Measurements from ENCODE around the gene VPS72. TPM values are rescaled to one million over a fixed set of nuclear protein-coding genes. Genes with fewer than 3 reads are reported as not detected.

Gene VPS72
- total RNA-seq, 2 experiments from 2014 or later, result 66.4 to 79.1 TPM

DNA sequence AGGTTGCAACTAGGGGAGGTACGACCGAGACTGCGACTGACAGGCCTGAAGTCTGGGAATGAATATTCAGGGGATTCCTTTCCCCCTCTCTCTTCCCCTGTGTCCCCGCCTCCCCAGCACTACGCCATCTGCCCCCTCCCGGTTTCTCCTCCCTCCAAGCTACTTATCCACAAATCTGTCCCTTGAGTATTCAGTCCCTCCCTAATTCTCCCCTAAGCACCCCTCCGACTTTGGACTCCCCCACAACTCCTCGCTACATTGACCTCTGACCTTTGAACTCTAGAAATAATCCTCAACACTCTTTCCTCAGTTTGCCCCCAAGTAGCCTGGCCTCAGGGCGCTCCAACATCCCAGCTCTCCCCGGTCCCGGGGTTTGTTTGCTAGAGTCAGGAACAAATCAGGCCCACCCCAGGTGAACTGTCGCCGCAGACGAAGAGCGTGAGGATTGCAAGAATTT is 24.7 kb downstream of the VPS72 start:
- Mint-ChIP-seq H3K4me1 (peaks cover 60% of the 10 kb centered on the region), H3K36me3 (peaks cover 39% of the 10 kb centered on the region), H3K9me3 (no peaks in the 10 kb centered on the region), H3K27me3 (no peaks in the 10 kb centered on the region), H3K4me3 (peak overlapping the region; percentile 96), H3K27ac (peak overlapping the region; percentile 98)
- DNase-seq, result no peak

DNA sequence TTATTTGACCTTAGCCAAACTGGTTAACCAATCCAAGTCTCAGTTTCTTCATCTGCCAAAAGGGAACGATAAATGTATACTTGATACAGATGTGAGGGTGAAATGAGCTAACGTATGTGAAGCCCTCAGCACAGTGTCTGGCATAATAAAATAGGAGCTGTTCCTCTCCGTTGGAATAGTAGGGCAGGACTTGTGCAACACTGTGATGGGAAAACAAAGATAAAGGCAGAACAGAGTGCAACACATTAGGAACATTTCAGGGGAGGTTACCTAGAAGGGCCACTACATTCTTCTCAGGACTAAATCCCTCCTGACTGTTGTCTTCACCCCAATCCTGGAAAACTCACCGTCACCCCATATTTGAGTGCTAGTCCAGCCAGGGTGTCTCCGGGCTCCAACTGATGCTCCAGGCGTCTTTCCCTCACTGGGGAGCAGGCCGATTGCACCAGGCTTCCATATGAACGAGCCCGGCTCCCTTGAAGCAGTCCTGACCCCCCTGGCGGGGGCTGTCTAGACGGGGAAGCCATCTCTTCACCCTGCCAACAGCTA is 25.2 kb downstream of the VPS72 start:
- DNase-seq, result no peak
- no peaks in the 10 kb centered on the region for H3K9me3 Mint-ChIP-seq
- H3K27me3 Mint-ChIP-seq, result no peaks in the 10 kb centered on the region
- H3K4me1 Mint-ChIP-seq, result peaks cover 62% of the 10 kb centered on the region
- H3K36me3 Mint-ChIP-seq, result peaks cover 43% of the 10 kb centered on the region
- H3K4me3 Mint-ChIP-seq, result peak overlapping the region; percentile 96
- H3K27ac Mint-ChIP-seq, result peak overlapping the region; percentile 98

DNA sequence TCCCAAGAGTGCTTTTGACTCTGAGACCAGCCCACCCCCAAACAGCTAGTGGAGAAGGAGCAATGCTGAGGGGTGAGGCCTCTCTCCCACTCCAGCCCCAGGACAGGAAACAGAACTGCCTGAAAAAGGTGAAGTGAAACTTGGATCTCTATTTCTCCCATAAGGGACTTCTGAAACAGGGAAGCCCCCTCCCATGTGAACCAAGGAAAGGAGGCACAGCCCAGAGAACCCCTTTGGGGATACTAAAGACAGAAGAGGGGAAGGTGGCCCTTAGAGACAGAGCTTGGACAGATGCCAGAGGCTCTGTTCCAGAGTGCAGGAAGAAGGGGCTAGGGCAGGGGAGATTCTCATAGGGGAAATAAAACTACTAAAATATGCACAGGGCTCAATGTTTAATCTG is 30.6 kb downstream of the VPS72 start:
- H3K36me3 Mint-ChIP-seq, result peaks cover 52% of the 10 kb centered on the region
- peak overlapping the region; percentile 54 for H3K4me3 Mint-ChIP-seq
- H3K4me1 Mint-ChIP-seq, result peaks cover 59% of the 10 kb centered on the region
- H3K9me3 Mint-ChIP-seq, result peaks cover 2% of the 10 kb centered on the region
- H3K27ac Mint-ChIP-seq, result peak overlapping the region; percentile 94
- DNase-seq, result no peak
- H3K27me3 Mint-ChIP-seq, result no peaks in the 10 kb centered on the region

DNA sequence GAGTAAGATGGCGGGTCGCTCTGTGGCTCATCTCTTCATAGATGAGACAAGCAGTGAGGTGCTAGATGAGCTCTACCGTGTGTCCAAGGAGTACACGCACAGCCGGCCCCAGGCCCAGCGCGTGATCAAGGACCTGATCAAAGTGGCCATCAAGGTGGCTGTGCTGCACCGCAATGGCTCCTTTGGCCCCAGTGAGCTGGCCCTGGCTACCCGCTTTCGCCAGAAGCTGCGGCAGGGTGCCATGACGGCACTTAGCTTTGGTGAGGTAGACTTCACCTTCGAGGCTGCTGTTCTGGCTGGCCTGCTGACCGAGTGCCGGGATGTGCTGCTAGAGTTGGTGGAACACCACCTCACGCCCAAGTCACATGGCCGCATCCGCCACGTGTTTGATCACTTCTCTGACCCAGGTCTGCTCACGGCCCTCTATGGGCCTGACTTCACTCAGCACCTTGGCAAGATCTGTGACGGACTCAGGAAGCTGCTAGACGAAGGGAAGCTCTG is 31.2 kb downstream of the VPS72 start:
- Mint-ChIP-seq H3K4me1 (peaks cover 54% of the 10 kb centered on the region), H3K9me3 (peaks cover 2% of the 10 kb centered on the region), H3K27ac (peak overlapping the region; percentile 94), H3K4me3 (peak overlapping the region; percentile 94), H3K36me3 (peaks cover 48% of the 10 kb centered on the region), H3K27me3 (no peaks in the 10 kb centered on the region)
- DNase-seq, result peak; percentile 28

DNA sequence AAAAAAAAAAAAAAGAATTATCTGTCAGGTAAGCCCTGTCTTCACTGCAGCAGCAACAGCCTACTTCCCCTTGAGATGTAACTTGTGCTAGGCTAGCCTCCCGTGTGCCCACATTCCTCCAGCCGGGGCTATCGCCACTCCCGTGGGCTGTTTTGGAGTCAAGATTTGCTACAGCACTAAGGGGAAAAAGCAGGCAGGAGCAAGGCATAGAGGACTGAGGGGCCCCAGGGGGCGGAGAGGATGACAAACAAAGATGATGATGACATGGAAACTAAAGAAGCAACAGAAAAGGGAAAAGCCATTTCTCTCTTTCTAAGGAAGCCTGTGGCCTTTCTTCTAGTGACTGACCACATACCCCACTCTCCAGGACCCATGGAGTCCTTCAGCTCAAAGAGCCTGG is 31.7 kb downstream of the VPS72 start:
- Mint-ChIP-seq H3K9me3 (peaks cover 2% of the 10 kb centered on the region), H3K27me3 (no peaks in the 10 kb centered on the region)
- DNase-seq, result peak; percentile 66

DNA sequence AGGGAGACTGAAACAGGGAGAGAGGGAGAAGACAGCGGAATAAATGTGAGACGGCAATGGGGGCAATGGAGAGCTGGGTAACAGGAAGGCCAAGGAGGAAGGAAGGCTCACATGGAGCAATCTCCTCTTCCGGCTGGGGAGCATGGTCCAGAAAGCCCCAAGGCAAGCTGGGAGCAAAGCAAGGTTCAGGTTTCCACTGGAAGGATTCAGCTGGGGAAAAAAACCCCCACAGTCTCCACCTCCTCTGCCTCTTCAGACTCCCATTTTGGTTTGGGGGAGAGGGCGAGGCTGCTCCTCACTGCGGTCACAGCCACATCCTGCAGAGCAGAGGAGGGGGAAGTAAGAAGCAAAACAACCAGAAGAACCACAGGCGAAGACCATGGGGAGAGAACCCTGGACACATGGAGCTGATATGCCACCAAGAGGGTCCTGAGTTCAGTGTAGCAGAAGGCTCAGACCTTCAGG is 32.9 kb downstream of the VPS72 start:
- peaks cover 42% of the 10 kb centered on the region for H3K4me1 Mint-ChIP-seq
- H3K4me3 Mint-ChIP-seq, result peak overlapping the region; percentile 94
- peaks cover 48% of the 10 kb centered on the region for H3K36me3 Mint-ChIP-seq
- peaks cover 2% of the 10 kb centered on the region for H3K9me3 Mint-ChIP-seq
- H3K27me3 Mint-ChIP-seq, result no peaks in the 10 kb centered on the region
- peak; percentile 72 for DNase-seq
- peak overlapping the region; percentile 94 for H3K27ac Mint-ChIP-seq

More for the DNA sequence above, 31.7 kb downstream of the VPS72 start:
- H3K36me3 Mint-ChIP-seq, result peaks cover 48% of the 10 kb centered on the region
- peaks cover 50% of the 10 kb centered on the region for H3K4me1 Mint-ChIP-seq
- H3K4me3 Mint-ChIP-seq, result peak overlapping the region; percentile 94
- H3K27ac Mint-ChIP-seq, result peak overlapping the region; percentile 94

DNA sequence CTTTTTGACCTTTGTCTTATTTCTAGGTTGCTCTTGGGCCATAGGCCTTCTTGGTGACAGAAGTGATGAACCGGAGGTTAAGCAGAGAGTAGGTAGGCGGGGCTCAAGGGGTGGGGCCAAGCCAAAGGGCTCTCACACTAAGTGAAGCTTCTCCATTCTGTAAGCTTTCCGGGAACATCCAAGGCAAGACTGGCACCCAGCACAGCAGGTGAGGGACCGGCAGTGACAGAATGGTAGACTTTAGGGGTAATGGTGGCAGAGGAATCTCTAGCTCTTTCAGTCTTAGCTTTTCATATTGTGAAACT is 33.5 kb downstream of the VPS72 start, which contains the start of gene TNFAIP8L2:
TSS of gene TNFAIP8L2 (plus strand) at position 135 of the 305 bp plus-strand sequence. CDS start 2,049 bp downstream, outside the sequence.
- DNase-seq, result peak; percentile 77
- H3K27me3 Mint-ChIP-seq, result no peaks in the 10 kb centered on the region
- H3K36me3 Mint-ChIP-seq, result peaks cover 43% of the 10 kb centered on the region
- peak within 1 kb of the TSS; percentile 94 for H3K4me3 Mint-ChIP-seq
- peaks cover 2% of the 10 kb centered on the region for H3K9me3 Mint-ChIP-seq
- peak within 1 kb of the TSS; percentile 94 for H3K27ac Mint-ChIP-seq
- H3K4me1 Mint-ChIP-seq, result peaks cover 35% of the 10 kb centered on the region

DNA sequence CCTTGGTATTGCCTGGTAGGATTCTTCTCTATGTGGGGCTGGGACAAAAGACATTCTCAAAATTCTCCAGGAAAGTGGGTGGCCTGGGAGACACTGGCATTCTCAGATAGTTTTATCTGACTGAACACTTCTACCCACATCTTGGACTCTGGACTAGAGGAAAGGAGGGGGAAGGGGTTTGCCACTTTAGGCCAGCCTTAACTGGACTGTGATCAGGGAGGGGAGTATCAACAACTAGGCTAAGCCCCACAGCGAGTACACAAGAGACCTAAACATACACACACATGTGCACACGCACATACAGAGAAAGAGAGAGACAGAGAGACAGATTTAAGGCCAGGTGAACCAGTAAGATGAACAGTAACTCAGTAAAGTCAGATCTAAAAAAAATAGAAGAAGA is 42.3 kb downstream of the VPS72 start:
- Mint-ChIP-seq H3K4me3 (no peak overlapping the region), H3K36me3 (no peaks in the 10 kb centered on the region), H3K27ac (no peak overlapping the region), H3K9me3 (no peaks in the 10 kb centered on the region), H3K27me3 (peaks cover 10% of the 10 kb centered on the region), H3K4me1 (peaks cover 4% of the 10 kb centered on the region)
- DNase-seq, result no peak

DNA sequence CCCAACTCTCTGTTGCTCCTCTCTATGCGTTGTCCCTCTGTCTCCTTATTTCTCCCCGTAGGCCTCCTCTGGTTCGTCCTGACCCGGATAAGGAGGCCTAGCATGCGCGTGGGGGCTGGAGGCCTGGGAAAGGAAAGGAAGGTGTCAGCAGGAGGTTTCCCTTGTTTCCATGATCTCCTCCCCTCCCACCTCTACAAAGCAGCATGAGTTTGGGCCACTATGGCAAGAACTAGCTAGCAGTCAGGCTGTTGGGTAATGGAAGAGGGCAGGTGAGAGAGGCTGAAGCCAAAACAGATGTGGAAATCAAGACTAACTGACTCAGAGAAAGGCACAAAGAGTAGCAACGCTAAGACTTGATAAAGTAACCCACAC is 42.9 kb downstream of the VPS72 start:
- H3K4me3 Mint-ChIP-seq, result peak overlapping the region; percentile 85
- DNase-seq, result no peak
- no peaks in the 10 kb centered on the region for H3K36me3 Mint-ChIP-seq
- H3K4me1 Mint-ChIP-seq, result peaks cover 4% of the 10 kb centered on the region
- no peak overlapping the region for H3K27ac Mint-ChIP-seq
- H3K27me3 Mint-ChIP-seq, result peaks cover 10% of the 10 kb centered on the region
- H3K9me3 Mint-ChIP-seq, result no peaks in the 10 kb centered on the region

DNA sequence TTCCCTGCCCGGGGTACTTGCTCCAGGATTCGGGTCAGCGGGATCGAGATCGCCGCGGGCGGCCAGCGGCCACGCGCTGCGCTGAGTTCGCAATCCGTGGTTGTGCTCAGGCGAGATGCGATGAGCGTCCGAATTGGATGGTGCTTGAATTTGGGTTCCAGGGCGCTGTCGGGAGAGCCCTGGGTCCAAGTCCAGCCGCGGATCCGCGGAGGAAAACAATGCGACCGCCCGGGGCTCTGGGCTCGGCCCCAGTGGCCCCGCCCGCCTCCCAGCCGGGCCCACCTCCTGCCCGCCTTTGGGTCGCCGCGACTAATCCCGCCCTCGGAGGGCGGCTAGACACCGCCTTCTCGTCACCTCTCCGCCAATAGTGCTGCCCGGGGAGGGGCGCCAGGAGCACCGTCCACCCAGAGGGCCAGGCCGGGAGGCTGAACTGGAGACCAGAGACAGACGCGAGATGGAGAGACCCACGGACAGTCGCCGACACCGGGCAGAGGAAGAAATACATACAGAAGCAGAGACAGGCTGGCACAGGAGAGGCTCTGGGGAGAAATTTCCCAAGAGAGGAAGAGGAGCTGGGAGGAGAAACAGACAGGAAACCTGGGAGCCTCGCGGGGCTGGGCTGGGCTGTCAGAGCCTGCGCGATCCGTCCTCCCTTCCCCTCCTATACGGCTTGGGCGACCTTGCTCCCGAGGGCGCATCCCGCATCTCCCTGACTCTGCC is 43.4 kb downstream of the VPS72 start, which contains the start of gene SEMA6C:
TSS of gene SEMA6C (minus strand) at position 220 of the 720 bp plus-strand sequence. CDS start 4,010 bp downstream, outside the sequence.
- H3K36me3 Mint-ChIP-seq, result no peaks in the 10 kb centered on the region

DNA sequence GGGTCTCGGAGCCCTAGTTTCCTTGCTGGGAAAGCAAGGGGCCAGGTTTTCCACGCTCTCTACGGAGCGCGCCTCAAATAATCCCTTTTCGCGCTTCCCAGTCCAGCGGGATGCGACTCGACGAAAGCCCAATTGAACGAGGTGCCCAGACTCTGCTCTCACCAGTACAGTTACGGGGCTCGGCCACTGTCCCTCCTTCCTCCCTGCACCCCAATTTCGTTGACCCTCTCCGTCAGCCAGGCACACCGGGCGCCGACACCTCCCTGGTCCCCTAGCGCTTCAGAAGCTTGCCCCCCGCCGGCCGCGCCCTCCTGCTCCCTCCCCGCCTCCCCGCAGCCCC is 44.0 kb downstream of the VPS72 start:
- H3K4me1 Mint-ChIP-seq, result peaks cover 4% of the 10 kb centered on the region
- DNase-seq, result no peak
- H3K36me3 Mint-ChIP-seq, result no peaks in the 10 kb centered on the region
- H3K4me3 Mint-ChIP-seq, result peak overlapping the region; percentile 85
- H3K27me3 Mint-ChIP-seq, result peaks cover 10% of the 10 kb centered on the region
- no peak overlapping the region for H3K27ac Mint-ChIP-seq
- H3K9me3 Mint-ChIP-seq, result no peaks in the 10 kb centered on the region

More for the DNA sequence above, 43.4 kb downstream of the VPS72 start, which contains the start of gene SEMA6C:
- H3K4me3 Mint-ChIP-seq, result peak within 1 kb of the TSS; percentile 85
- peaks cover 4% of the 10 kb centered on the region for H3K4me1 Mint-ChIP-seq
- H3K27ac Mint-ChIP-seq, result peak within 1 kb of the TSS; percentile 62
- peaks cover 10% of the 10 kb centered on the region for H3K27me3 Mint-ChIP-seq
- peak; percentile 91 for DNase-seq
- no peaks in the 10 kb centered on the region for H3K9me3 Mint-ChIP-seq

DNA sequence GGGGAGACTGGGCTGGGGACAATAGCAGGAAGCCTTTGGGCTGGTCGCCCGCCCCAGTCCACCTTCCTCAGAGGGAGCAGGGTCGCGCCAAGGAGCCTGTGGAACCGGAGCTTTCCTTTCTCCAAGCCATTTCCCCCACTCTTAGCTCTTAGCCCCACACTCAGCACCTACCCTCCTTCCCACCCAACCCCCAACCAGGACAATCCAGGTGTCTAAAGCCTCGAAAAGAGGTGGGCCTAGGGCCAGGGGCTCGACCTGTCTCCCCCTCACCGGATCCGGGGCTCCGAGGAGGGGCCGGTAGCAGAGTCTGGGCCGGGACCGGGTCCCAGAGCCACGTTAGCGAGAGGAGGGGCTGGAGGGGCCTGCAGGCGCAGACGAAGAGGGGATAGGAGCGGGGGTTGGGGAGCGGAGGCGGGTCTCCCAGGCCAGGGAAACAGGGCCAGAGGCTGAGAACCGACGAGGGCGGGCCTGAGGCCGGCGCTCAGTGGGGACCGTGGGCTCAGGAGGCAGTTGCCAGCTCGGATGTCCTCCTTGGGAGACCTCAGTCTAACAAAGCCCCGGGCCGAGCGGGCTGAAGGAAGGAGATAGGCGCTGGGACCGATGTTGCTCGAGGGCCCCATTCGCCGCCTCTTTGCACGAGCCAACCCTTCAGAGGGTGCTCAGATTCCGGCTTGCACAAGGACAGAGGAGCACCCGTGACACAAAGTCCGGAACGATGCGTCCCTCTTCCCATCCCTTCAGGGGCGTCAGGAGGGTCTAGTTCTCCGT is 44.5 kb downstream of the VPS72 start:
- Mint-ChIP-seq H3K4me3 (peak overlapping the region; percentile 85), H3K4me1 (peaks cover 4% of the 10 kb centered on the region), H3K27me3 (peaks cover 10% of the 10 kb centered on the region), H3K27ac (no peak overlapping the region), H3K9me3 (no peaks in the 10 kb centered on the region), H3K36me3 (no peaks in the 10 kb centered on the region)
- DNase-seq, result no peak

DNA sequence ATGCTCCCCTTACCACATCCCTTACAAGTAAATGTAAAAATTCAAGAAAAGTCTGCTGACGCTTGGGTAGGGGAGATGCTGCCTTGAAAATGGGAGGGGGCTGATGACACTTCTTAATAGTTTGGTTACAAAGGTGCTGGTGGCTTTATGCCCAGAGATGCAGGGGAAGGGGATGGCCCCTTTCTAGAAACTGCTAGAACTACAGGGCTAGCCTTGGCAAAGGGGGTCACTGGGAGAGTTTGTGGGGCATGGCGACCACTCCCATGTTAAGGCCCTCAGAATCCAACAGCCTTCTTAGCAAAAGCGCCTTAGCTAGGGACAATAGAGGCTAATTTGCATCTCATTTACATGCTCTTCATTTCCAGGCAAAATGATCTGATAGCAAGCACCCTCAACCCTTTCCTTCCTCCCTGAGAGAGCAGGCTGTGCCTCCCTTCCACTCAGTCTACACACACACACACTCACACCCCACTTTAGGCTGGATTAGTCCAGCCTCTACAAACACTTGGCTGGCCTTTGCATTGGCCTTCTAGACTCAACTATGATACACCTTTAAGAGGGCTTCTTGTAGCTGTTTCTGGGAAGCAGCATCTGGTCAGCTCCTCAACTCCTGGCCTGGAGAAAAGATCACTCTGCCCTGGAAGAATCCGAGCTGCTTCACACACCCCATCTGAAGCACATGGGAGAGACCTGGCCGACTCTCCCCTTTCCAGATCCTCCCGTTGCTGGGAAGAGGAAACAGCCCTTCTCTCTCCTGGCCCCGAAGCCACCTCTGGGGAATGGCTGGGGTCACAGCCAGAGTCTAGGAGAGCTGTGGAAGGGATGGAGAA is 45.3 kb downstream of the VPS72 start:
- H3K4me1 Mint-ChIP-seq, result peaks cover 4% of the 10 kb centered on the region
- no peak for DNase-seq

DNA sequence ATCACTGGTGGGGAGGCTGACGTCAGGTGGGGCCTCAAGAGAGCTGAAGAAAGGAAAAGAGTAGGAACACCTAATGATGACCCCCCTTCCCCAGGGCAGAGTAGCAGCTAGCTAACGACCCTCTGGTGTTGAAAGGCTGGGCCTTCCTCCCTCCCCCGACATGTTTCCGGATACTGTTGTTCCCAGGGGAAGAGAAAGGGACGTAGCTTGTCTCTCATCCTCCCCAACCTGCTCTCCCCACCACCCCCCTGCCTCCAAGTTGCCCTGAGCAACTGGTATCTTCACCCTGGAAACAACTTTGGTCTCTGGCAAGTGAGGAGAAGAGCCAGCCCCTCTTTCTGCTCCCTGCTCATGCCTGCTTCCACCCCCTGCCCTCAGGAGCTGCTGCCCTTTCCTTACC is 46.0 kb downstream of the VPS72 start:
- no peak for DNase-seq
- Mint-ChIP-seq H3K27me3 (peaks cover 10% of the 10 kb centered on the region), H3K9me3 (no peaks in the 10 kb centered on the region), H3K4me3 (no peak overlapping the region), H3K4me1 (peaks cover 4% of the 10 kb centered on the region), H3K27ac (no peak overlapping the region), H3K36me3 (no peaks in the 10 kb centered on the region)

More for the DNA sequence above, 45.3 kb downstream of the VPS72 start:
- H3K36me3 Mint-ChIP-seq, result no peaks in the 10 kb centered on the region
- no peaks in the 10 kb centered on the region for H3K9me3 Mint-ChIP-seq
- H3K27me3 Mint-ChIP-seq, result peaks cover 10% of the 10 kb centered on the region
- H3K4me3 Mint-ChIP-seq, result no peak overlapping the region
- H3K27ac Mint-ChIP-seq, result no peak overlapping the region

All from activated naive CD8-positive, alpha-beta T cell treated with anti-CD3 and anti-CD28 coated beads for 36 hours (primary cell).